ENCODE data around the gene NR3C1.

DNA sequence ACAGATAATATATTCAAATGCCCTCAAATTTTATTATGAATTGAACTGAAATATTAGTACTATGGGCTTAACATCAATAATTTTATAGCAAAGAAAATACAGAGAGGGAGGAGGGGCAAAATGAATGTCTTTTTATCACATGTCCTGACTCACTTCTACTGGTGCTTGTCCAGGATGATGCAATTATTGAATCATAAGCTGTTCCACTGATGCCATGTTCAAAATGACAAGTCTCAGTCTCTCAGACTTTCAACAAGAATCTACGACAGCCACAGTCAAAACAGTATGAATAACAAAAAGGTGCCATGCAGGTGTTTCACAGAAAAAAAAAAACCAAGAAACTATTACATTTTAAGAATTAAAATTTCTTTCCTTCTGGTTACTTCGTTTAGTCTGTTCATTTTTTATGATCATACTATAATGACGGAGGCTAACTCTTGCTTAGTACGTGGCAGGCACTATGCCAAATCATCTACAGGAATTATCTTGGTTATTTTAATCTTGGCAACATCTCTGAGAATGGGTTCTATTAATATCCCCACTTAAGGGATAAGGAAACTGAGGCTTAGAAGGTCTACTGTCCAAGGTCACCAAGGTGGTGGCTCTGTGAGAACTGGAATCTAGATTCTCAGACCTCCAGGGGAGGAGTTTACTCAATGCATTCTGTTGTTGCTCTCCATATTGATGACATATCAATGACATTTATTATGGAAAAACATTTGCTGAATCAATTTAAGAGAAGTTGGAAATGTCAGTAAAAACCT lies 61.5 kb downstream of the NR3C1 start:
- TF ChIP-seq, protein P1, sequence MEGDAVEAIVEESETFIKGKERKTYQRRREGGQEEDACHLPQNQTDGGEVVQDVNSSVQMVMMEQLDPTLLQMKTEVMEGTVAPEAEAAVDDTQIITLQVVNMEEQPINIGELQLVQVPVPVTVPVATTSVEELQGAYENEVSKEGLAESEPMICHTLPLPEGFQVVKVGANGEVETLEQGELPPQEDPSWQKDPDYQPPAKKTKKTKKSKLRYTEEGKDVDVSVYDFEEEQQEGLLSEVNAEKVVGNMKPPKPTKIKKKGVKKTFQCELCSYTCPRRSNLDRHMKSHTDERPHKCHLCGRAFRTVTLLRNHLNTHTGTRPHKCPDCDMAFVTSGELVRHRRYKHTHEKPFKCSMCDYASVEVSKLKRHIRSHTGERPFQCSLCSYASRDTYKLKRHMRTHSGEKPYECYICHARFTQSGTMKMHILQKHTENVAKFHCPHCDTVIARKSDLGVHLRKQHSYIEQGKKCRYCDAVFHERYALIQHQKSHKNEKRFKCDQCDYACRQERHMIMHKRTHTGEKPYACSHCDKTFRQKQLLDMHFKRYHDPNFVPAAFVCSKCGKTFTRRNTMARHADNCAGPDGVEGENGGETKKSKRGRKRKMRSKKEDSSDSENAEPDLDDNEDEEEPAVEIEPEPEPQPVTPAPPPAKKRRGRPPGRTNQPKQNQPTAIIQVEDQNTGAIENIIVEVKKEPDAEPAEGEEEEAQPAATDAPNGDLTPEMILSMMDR (IDR thresholded peaks at IDR 0.05): no peak
- no peak for TF ChIP-seq POLR2A (IDR thresholded peaks at IDR 0.05)

Measured in right lobe of liver (tissue), 4 donors.